ENCODE measurements around the gene FABP3. TPM values are rescaled to one million over a fixed set of nuclear protein-coding genes. Genes with fewer than 3 reads are reported as not detected.

The FABP3 gene
- polyA plus RNA-seq (2013): 0.30 TPM

- no peak within 1 kb of the TSS for H3K27ac ChIP-seq (ENCODE audit: insufficient read depth in 1 of 2, low read depth in 1 of 2, low read length in 2 of 2, poor library complexity in 1 of 2, severe bottlenecking in 2 of 2)
- H3K27me3 ChIP-seq (replicated peaks in 2 of 5; ENCODE audit: control insufficient read depth in 4 of 5, insufficient read depth in 5 of 5, low read length in 4 of 5): peaks cover 0 to 9% (median 0%) of the 10 kb centered on the region in 5 experiments
- peaks cover 0 to 16% (median 13%) of the 10 kb centered on the region in 4 experiments for H3K4me1 ChIP-seq (ENCODE audit: control extremely low read depth in 1 of 4, control insufficient read depth in 4 of 4, insufficient read depth in 4 of 4, low read length in 3 of 4)
- ChIA-PET CTCF (interaction anchor here (0.9 to 2.0 kb wide), 4 partner anchors 10 to 50 kb away, joined by 3 to 9 read pairs (median 4); no protein-coding TSS in a partner anchor), POLR2A (interaction anchor here (0.6 kb wide), 1 partner anchor 433 kb away, joined by 3 read pairs; no protein-coding TSS in a partner anchor)
- H3K4me3 ChIP-seq (ENCODE audit: control insufficient read depth in 1 of 7, extremely low read depth in 1 of 7, insufficient read depth in 4 of 7, low read depth in 2 of 7, low read length in 6 of 7): peak within 1 kb of the TSS in 6 of 7 experiments; percentile 45 to 76 (median 60)
- peak; percentile 17 to 70 (median 60) for DNase-seq
- H3K36me3 ChIP-seq (ENCODE audit: control insufficient read depth in 4 of 4, insufficient read depth in 4 of 4, low read length in 3 of 4): no peaks in the 10 kb centered on the region
- H3K9me3 ChIP-seq (ENCODE audit: control extremely low read depth in 1 of 5, control insufficient read depth in 4 of 5, insufficient read depth in 2 of 5, low read depth in 1 of 5, low read length in 4 of 5): no peaks in the 10 kb centered on the region
- under 1% methylated on average over 38 of the region's 44 CpGs for WGBS (ENCODE audit: insufficient coverage)
Measured at GRCh38 chr1:31373056-31373896, at the start of gene FABP3. Gene FABP3 (minus strand): TSS chr1:31373076. CDS start chr1:31373014, 62 bp downstream.

DNA sequence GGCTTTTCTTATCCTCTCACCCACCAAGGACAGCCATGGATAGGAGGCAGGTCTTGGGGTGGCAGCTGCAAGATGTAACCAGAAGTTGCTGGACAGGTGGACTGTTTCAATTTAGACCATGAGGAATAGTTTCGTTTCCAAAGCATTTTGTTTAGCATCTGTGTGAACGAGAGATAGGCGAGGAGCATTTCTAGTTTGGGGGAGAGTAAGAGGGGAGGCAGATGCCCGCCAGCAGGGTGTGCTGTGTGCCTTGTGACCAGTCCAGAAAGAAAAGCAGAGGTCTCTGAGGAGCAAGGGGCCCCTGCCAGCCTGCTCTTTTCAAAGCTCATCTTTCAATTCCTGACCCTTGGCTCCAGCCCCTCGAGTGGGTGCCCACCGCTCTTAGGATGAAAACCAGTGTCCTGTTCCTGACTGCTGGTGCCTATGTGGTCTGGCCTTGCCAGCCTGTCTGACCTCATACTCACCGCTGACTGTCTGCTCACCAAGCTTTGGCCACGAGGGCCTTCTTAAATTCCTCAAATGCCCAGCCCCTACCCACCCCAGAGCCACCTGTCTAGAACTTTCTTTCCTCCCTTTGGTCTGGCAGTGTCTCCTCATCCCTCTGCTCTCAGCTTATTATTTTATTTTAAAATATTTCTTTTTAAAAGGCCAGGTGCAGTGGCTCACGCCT, 48.6 kb upstream of the FABP3 start:
- DNase-seq: peak; percentile 61 to 73 (median 72)
- WGBS (ENCODE audit: insufficient coverage): 78% methylated on average over 8 of the region's 9 CpGs
- POLR2A ChIA-PET: no interaction called here
- Histone ChIP-seq H3K27ac (ENCODE audit: insufficient read depth in 1 of 2, low read depth in 1 of 2, low read length in 2 of 2, poor library complexity in 1 of 2, severe bottlenecking in 2 of 2) (no peak overlapping the region), H3K4me1 (ENCODE audit: control extremely low read depth in 1 of 4, control insufficient read depth in 4 of 4, insufficient read depth in 4 of 4, low read length in 3 of 4) (peaks cover 0 to 13% (median 10%) of the 10 kb centered on the region in 4 experiments), H3K9me3 (ENCODE audit: control extremely low read depth in 1 of 5, control insufficient read depth in 4 of 5, insufficient read depth in 2 of 5, low read depth in 1 of 5, low read length in 4 of 5) (no peaks in the 10 kb centered on the region), H3K4me3 (ENCODE audit: control insufficient read depth in 1 of 7, extremely low read depth in 1 of 7, insufficient read depth in 4 of 7, low read depth in 2 of 7, low read length in 6 of 7) (no peak overlapping the region), H3K27me3 (replicated peaks in 2 of 5; ENCODE audit: control insufficient read depth in 4 of 5, insufficient read depth in 5 of 5, low read length in 4 of 5) (no peaks in the 10 kb centered on the region), H3K36me3 (ENCODE audit: control insufficient read depth in 4 of 4, insufficient read depth in 4 of 4, low read length in 3 of 4) (no peaks in the 10 kb centered on the region)
- CTCF ChIA-PET: interaction anchor here (0.7 to 9.1 kb wide), 21 partner anchors 10 to 241 kb away, joined by 3 to 104 read pairs (median 4); partner anchors contain the start of gene FABP3

- H3K4me1 ChIP-seq (ENCODE audit: control extremely low read depth in 1 of 4, control insufficient read depth in 4 of 4, insufficient read depth in 4 of 4, low read length in 3 of 4): peaks cover 0 to 13% (median 10%) of the 10 kb centered on the region in 4 experiments
- no peak for DNase-seq
- no peaks in the 10 kb centered on the region for H3K9me3 ChIP-seq (ENCODE audit: control extremely low read depth in 1 of 5, control insufficient read depth in 4 of 5, insufficient read depth in 2 of 5, low read depth in 1 of 5, low read length in 4 of 5)
- WGBS (ENCODE audit: insufficient coverage): 91% methylated on average over 5 of the region's 5 CpGs
- H3K36me3 ChIP-seq (ENCODE audit: control insufficient read depth in 4 of 4, insufficient read depth in 4 of 4, low read length in 3 of 4): no peaks in the 10 kb centered on the region
- H3K27ac ChIP-seq (ENCODE audit: insufficient read depth in 1 of 2, low read depth in 1 of 2, low read length in 2 of 2, poor library complexity in 1 of 2, severe bottlenecking in 2 of 2): no peak overlapping the region
- H3K27me3 ChIP-seq (replicated peaks in 2 of 5; ENCODE audit: control insufficient read depth in 4 of 5, insufficient read depth in 5 of 5, low read length in 4 of 5): peaks cover 0 to 7% (median 0%) of the 10 kb centered on the region in 5 experiments
- ChIA-PET POLR2A (no interaction called here), CTCF (interaction anchor here (0.6 to 9.1 kb wide), 15 partner anchors 9 to 235 kb away, joined by 3 to 104 read pairs (median 4); no protein-coding TSS in a partner anchor)
- H3K4me3 ChIP-seq (ENCODE audit: control insufficient read depth in 1 of 7, extremely low read depth in 1 of 7, insufficient read depth in 4 of 7, low read depth in 2 of 7, low read length in 6 of 7): no peak overlapping the region
Measured at GRCh38 chr1:31420716-31421115, 47.8 kb upstream of the FABP3 start.

DNA sequence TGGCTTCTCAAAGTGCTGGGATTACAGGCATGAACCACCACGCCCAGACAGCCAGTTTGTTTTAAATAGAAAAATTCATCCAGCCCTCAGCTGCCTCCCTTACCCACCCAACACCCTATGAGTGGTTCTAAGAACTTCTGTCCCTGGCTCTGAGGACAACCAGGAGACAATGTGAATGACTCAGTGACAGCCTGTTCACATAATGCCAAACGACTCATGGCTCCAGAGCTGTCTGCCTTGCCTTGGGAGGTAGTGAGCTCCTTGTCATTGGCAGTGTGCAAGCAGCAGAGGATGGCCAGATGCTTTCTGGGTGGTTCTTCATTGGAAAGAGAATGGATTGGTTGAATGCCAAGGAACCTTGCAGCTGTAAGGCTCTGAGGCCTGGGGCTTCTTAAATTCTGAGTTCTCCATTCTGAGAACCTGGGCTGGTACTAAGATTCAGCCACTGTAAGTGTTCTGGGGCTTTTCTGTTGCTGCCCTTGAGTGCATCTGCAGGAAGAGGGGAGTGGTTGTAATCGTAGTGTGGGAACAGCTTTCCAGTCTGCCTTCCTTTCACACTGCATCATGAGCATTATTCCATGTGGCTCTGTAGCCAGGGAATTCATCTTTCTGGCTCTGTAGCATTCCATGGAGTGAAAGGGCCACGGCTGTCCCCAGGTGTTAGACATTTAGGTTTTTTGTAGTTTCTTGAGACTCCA, 45.9 kb upstream of the FABP3 start:
- CTCF ChIA-PET: interaction anchor here (0.6 to 9.1 kb wide), 7 partner anchors 9 to 145 kb away, joined by 3 to 104 read pairs (median 4); no protein-coding TSS in a partner anchor
- Histone ChIP-seq H3K9me3 (ENCODE audit: control extremely low read depth in 1 of 5, control insufficient read depth in 4 of 5, insufficient read depth in 2 of 5, low read depth in 1 of 5, low read length in 4 of 5) (no peaks in the 10 kb centered on the region), H3K27me3 (replicated peaks in 2 of 5; ENCODE audit: control insufficient read depth in 4 of 5, insufficient read depth in 5 of 5, low read length in 4 of 5) (peaks cover 0 to 22% (median 6%) of the 10 kb centered on the region in 5 experiments), H3K36me3 (ENCODE audit: control insufficient read depth in 4 of 4, insufficient read depth in 4 of 4, low read length in 3 of 4) (no peaks in the 10 kb centered on the region), H3K4me3 (ENCODE audit: control insufficient read depth in 1 of 7, extremely low read depth in 1 of 7, insufficient read depth in 4 of 7, low read depth in 2 of 7, low read length in 6 of 7) (no peak overlapping the region), H3K27ac (ENCODE audit: insufficient read depth in 1 of 2, low read depth in 1 of 2, low read length in 2 of 2, poor library complexity in 1 of 2, severe bottlenecking in 2 of 2) (no peak overlapping the region), H3K4me1 (ENCODE audit: control extremely low read depth in 1 of 4, control insufficient read depth in 4 of 4, insufficient read depth in 4 of 4, low read length in 3 of 4) (peaks cover 0 to 18% (median 15%) of the 10 kb centered on the region in 4 experiments)
- DNase-seq: no peak
- POLR2A ChIA-PET: interaction anchor here (0.9 kb wide), 1 partner anchor 9 kb away, joined by 3 read pairs; no protein-coding TSS in a partner anchor
- 100% methylated on average over 1 of the region's 4 CpGs for WGBS (ENCODE audit: insufficient coverage)

GRCh38 chr1:31417148-31417547, 44.3 kb upstream of the FABP3 start:
- ChIA-PET POLR2A (interaction anchor here (0.6 kb wide), 1 partner anchor 233 kb away, joined by 3 read pairs; no protein-coding TSS in a partner anchor), CTCF (interaction anchor here (7.4 to 9.1 kb wide), 2 partner anchors 20 to 132 kb away, joined by 81 to 104 read pairs; no protein-coding TSS in a partner anchor)
- 87% methylated on average over 2 of the region's 3 CpGs for WGBS (ENCODE audit: insufficient coverage)
- H3K27ac ChIP-seq (ENCODE audit: insufficient read depth in 1 of 2, low read depth in 1 of 2, low read length in 2 of 2, poor library complexity in 1 of 2, severe bottlenecking in 2 of 2): no peak overlapping the region
- H3K36me3 ChIP-seq (ENCODE audit: control insufficient read depth in 4 of 4, insufficient read depth in 4 of 4, low read length in 3 of 4): no peaks in the 10 kb centered on the region
- H3K4me3 ChIP-seq (ENCODE audit: control insufficient read depth in 1 of 7, extremely low read depth in 1 of 7, insufficient read depth in 4 of 7, low read depth in 2 of 7, low read length in 6 of 7): no peak overlapping the region
- H3K9me3 ChIP-seq (ENCODE audit: control extremely low read depth in 1 of 5, control insufficient read depth in 4 of 5, insufficient read depth in 2 of 5, low read depth in 1 of 5, low read length in 4 of 5): no peaks in the 10 kb centered on the region
- no peak for DNase-seq
- H3K4me1 ChIP-seq (ENCODE audit: control extremely low read depth in 1 of 4, control insufficient read depth in 4 of 4, insufficient read depth in 4 of 4, low read length in 3 of 4): peaks cover 0 to 18% (median 15%) of the 10 kb centered on the region in 4 experiments
- H3K27me3 ChIP-seq (replicated peaks in 2 of 5; ENCODE audit: control insufficient read depth in 4 of 5, insufficient read depth in 5 of 5, low read length in 4 of 5): peaks cover 0 to 37% (median 13%) of the 10 kb centered on the region in 5 experiments

DNA sequence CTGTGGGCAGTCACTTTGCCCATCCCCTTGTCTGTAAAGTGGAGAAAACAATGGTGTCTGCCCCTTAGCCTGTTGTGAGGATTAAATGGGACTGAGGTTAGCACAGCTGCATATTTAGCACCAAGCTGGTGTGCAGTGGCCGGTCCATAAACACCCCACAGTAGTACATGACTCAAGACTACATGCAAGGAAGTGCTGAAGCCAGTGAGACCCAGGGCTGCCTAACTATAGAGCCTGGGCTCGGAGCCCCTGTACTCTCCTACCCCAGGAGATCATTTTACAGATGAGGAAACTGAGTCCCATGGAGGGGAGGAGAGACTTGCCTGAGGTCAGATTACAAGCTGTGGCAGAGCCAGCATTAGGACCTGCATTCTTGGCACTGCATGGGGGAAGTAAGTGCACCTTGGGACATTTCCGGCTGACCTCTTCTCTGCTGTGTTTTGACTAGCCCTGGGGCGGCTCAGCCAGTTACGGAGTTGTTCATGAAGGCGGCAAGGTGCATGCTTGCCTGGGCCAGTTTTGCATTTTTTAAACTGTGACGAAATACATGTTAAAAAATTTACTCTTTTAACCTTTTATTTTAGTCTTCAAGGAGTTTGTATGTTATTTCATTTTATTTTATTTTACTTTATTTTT, 43.3 kb upstream of the FABP3 start:
- CTCF ChIA-PET: interaction anchor here (9.1 kb wide), 1 partner anchor 19 kb away, joined by 104 read pairs; no protein-coding TSS in a partner anchor
- H3K27me3 ChIP-seq (replicated peaks in 2 of 5; ENCODE audit: control insufficient read depth in 4 of 5, insufficient read depth in 5 of 5, low read length in 4 of 5): peaks cover 0 to 46% (median 16%) of the 10 kb centered on the region in 5 experiments
- no peaks in the 10 kb centered on the region for H3K36me3 ChIP-seq (ENCODE audit: control insufficient read depth in 4 of 4, insufficient read depth in 4 of 4, low read length in 3 of 4)
- DNase-seq: no peak
- H3K27ac ChIP-seq (ENCODE audit: insufficient read depth in 1 of 2, low read depth in 1 of 2, low read length in 2 of 2, poor library complexity in 1 of 2, severe bottlenecking in 2 of 2): no peak overlapping the region
- H3K4me1 ChIP-seq (ENCODE audit: control extremely low read depth in 1 of 4, control insufficient read depth in 4 of 4, insufficient read depth in 4 of 4, low read length in 3 of 4): peaks cover 0 to 18% (median 15%) of the 10 kb centered on the region in 4 experiments
- POLR2A ChIA-PET: no interaction called here
- no peak overlapping the region for H3K4me3 ChIP-seq (ENCODE audit: control insufficient read depth in 1 of 7, extremely low read depth in 1 of 7, insufficient read depth in 4 of 7, low read depth in 2 of 7, low read length in 6 of 7)
- 100% methylated on average over 4 of the region's 7 CpGs for WGBS (ENCODE audit: insufficient coverage)
- H3K9me3 ChIP-seq (ENCODE audit: control extremely low read depth in 1 of 5, control insufficient read depth in 4 of 5, insufficient read depth in 2 of 5, low read depth in 1 of 5, low read length in 4 of 5): no peaks in the 10 kb centered on the region

Measured in common myeloid progenitor, CD34-positive (primary cell).